ENCODE measurements around the gene LHFPL4.

The LHFPL4 gene

GRCh38 chr3:9467451-9467850, 86.2 kb downstream of the LHFPL4 start:
- no peak for TF ChIP-seq GATA3 (IDR thresholded peaks at IDR 0.05; ENCODE audit: low read depth, low read length)
- no peak for TF ChIP-seq GATA2 (IDR thresholded peaks at IDR 0.05; ENCODE audit: low read depth, low read length)

DNA sequence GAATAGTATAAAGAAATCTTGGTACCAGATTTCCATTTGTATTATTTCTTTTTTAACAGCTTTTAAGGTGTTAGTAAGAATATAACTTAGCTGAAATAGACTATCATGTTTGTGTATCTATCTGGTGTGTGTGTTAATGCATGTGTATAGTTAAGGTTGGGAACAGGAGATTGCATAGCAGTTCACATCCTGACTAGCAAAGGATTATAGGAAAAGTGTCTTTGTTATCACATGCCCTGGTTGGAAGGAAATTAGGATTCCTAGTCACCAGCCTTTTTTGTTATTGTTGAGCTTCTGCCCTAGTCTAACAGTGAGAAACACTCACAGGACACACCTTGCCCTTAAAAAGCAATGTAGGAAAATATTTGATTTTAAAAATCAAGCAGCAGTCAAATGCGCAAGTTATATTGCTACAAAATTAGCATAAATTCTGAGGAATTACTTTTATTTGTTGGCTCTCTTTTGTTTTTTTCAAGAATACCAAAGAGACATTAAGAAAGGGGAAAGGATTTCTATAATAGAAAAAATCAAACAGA, 98.0 kb downstream of the LHFPL4 start:
- TF ChIP-seq GATA3 (IDR thresholded peaks at IDR 0.05; ENCODE audit: low read depth, low read length) = no peak
- no peak for TF ChIP-seq GATA2 (IDR thresholded peaks at IDR 0.05; ENCODE audit: low read depth, low read length)

DNA sequence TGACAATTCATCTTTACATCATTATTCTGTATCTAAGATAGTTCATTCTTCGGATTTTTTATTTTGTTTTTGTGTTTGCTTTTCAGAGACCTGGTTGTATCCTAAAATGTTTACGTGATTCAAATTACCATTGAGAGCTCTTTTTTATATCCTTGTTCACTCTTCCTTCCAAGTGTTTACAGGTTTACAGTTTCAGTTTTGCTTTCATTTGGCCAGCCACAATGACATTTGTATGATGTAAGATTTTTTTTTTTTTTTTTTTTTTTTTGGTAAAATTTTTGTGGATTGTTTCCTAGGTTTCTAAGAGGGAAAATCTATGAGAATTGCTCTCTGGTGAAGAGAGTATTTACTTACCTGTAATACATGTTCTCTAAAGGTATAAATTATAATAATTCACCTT, 101.2 kb downstream of the LHFPL4 start:
- TF ChIP-seq GATA2 (IDR thresholded peaks at IDR 0.05; ENCODE audit: low read depth, low read length) = no peak
- TF ChIP-seq GATA3 (IDR thresholded peaks at IDR 0.05; ENCODE audit: low read depth, low read length) = no peak

DNA sequence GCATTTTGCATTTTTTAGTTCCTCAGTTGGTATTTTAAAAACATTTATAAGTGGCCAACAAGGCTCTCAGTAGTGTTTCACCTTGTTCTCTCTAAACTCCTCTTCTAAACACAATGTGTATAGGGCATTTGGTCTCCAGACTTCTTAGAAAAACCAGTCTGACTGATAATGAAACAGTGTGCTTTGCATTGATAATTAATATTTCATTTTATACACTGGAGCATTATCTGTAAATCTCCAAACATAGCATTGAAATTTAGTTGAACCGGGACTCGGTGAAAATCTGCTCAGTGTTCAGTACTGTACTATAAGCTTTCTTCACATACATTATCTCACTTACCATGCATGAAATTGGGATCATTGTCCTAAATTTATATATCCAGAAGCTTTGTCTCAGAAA, 102.6 kb downstream of the LHFPL4 start:
- TF ChIP-seq GATA2 (IDR thresholded peaks at IDR 0.05; ENCODE audit: low read depth, low read length) (no peak), GATA3 (IDR thresholded peaks at IDR 0.05; ENCODE audit: low read depth, low read length) (no peak)

DNA sequence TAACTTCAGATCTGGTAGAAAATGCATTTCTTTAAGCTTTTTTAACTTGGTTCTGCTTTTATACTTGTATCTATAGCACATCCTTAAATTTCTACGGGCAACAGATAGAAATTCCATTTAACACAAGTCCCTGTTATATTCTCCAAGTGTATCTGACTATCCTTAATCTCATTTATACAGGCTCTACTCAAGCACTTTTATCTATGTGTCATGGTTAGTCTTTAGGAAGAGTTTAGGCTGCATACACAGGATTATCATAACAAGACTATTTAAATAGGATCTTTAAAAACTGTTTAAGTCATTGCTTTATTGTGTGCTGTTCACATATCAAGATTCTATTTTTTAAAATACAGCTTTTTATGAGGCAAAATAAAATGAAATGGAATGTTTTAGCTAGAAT, 103.5 kb downstream of the LHFPL4 start:
- TF ChIP-seq GATA3 (IDR thresholded peaks at IDR 0.05; ENCODE audit: low read depth, low read length) = no peak
- TF ChIP-seq GATA2 (IDR thresholded peaks at IDR 0.05; ENCODE audit: low read depth, low read length) = no peak

DNA sequence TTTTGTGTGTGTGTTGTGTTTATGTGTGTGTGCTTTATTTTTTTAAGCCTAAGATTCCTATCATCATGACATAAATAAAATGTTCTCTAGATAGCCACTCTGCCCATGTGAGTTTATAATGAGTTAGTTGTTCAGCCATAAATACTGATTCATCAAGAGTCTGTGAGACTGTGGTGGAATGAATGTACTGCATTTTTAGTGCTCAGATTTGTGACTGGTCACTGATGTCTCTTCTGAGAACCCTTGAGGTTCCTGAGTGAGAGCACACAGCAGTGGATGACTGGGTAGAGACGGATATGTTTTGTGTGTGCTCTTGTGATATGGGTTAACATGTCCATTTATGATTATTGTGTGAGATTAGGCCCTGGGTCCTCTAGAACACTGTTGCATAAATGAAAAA, 105.0 kb downstream of the LHFPL4 start:
- no peak for TF ChIP-seq GATA2 (IDR thresholded peaks at IDR 0.05; ENCODE audit: low read depth, low read length)
- no peak for TF ChIP-seq GATA3 (IDR thresholded peaks at IDR 0.05; ENCODE audit: low read depth, low read length)

Data from SH-SY5Y (cell line).